ENCODE measurements around the gene DCP1B.

The DCP1B gene

GRCh38 chr12:1935242-1935641 lies 69.0 kb downstream of the DCP1B start:
- no peak for DNase-seq (ENCODE audit: low read depth in 2 of 2)

GRCh38 chr12:1934831-1935230 lies 69.4 kb downstream of the DCP1B start:
- DNase-seq (ENCODE audit: low read depth in 2 of 2), result no peak

GRCh38 chr12:1934068-1934467 lies 70.2 kb downstream of the DCP1B start:
- no peak for DNase-seq (ENCODE audit: low read depth in 2 of 2)

- no peak for DNase-seq (ENCODE audit: low read depth in 2 of 2)
These were observed 70.8 kb downstream of the DCP1B start for GRCh38 chr12:1933342-1934051.

- DNase-seq (ENCODE audit: low read depth in 2 of 2), result no peak
These were observed 71.9 kb downstream of the DCP1B start for GRCh38 chr12:1932264-1932777.

GRCh38 chr12:1931642-1932041 lies 72.6 kb downstream of the DCP1B start:
- no peak for DNase-seq (ENCODE audit: low read depth in 2 of 2)

GRCh38 chr12:1930803-1931597 lies 73.3 kb downstream of the DCP1B start:
- no peak for DNase-seq (ENCODE audit: low read depth in 2 of 2)

- no peak for DNase-seq (ENCODE audit: low read depth in 2 of 2)
These were observed 74.1 kb downstream of the DCP1B start for GRCh38 chr12:1929985-1930802.

GRCh38 chr12:1929241-1929984 lies 74.8 kb downstream of the DCP1B start:
- DNase-seq (ENCODE audit: low read depth in 2 of 2), result no peak

GRCh38 chr12:1928439-1929121 lies 75.7 kb downstream of the DCP1B start:
- DNase-seq (ENCODE audit: low read depth in 2 of 2), result no peak

- no peak for DNase-seq (ENCODE audit: low read depth in 2 of 2)
These were observed 76.4 kb downstream of the DCP1B start for GRCh38 chr12:1927751-1928351.

GRCh38 chr12:1927051-1927680 lies 77.1 kb downstream of the DCP1B start:
- DNase-seq (ENCODE audit: low read depth in 2 of 2), result no peak

GRCh38 chr12:1926251-1926657 lies 78.0 kb downstream of the DCP1B start:
- no peak for DNase-seq (ENCODE audit: low read depth in 2 of 2)

GRCh38 chr12:1925684-1926006 lies 78.6 kb downstream of the DCP1B start:
- no peak for DNase-seq (ENCODE audit: low read depth in 2 of 2)

GRCh38 chr12:1924996-1925683 lies 79.1 kb downstream of the DCP1B start:
- no peak for DNase-seq (ENCODE audit: low read depth in 2 of 2)

- DNase-seq (ENCODE audit: low read depth in 2 of 2), result no peak
These were observed 81.3 kb downstream of the DCP1B start for GRCh38 chr12:1922985-1923384.

GRCh38 chr12:1922075-1922709 lies 82.1 kb downstream of the DCP1B start:
- DNase-seq (ENCODE audit: low read depth in 2 of 2), result no peak

GRCh38 chr12:1920971-1921370 lies 83.3 kb downstream of the DCP1B start:
- DNase-seq (ENCODE audit: low read depth in 2 of 2), result no peak

- DNase-seq (ENCODE audit: low read depth in 2 of 2), result no peak
These were observed 83.8 kb downstream of the DCP1B start for GRCh38 chr12:1920436-1920835.

All from stimulated activated CD4-positive, alpha-beta T cell treated with anti-CD3 and anti-CD28 coated beads, Interleukin-1b, Interleukin-23, amount 100 ng/mL, for 4 hours (primary cell).